GM12865 (cell line): ENCODE data around the gene TMEM63B.
"Not testable (repeated sequence)": the region's sequence is repeated elsewhere in the genome, so short reads cannot be mapped to it uniquely, and the experiment has no call there.

Source experiments
- DNase-seq: peaks from one replicate; pipeline ENCODE4 v3.0.0; 2010; ENCODE audit warnings: low read depth
- H3K4me3 ChIP-seq: 2 replicates; pipeline ENCODE4 v1.5.1; 2011; ENCODE audit warnings: mild to moderate bottlenecking, low read depth, low read length, control low read depth
- CTCF ChIP-seq: IDR thresholded peaks from 2 replicates; pipeline ENCODE4 v1.5.1; 2011; ENCODE audit warnings: low read length, control low read depth, low read depth, inconsistent platforms; ENCODE audit not compliant: insufficient read depth; ENCODE audit errors: missing control alignments

Gene TMEM63B

GRCh38 chr6:44193307-44193910 is 66.1 kb downstream of the TMEM63B start:
- no peak for DNase-seq
- H3K4me3 ChIP-seq = no peak overlapping the region
- no peak for TF ChIP-seq CTCF

- no peak for DNase-seq
- TF ChIP-seq CTCF = no peak
- no peak overlapping the region for H3K4me3 ChIP-seq
Observed at GRCh38 chr6:44194326-44194725, 67.0 kb downstream of the TMEM63B start.

GRCh38 chr6:44196351-44196750 is 69.0 kb downstream of the TMEM63B start:
- H3K4me3 ChIP-seq, DNase-seq: not testable (repeated sequence)

GRCh38 chr6:44198684-44199083 is 71.3 kb downstream of the TMEM63B start:
- DNase-seq = no peak
- no peak for TF ChIP-seq CTCF
- H3K4me3 ChIP-seq = no peak overlapping the region

- H3K4me3 ChIP-seq = no peak overlapping the region
- no peak for DNase-seq
- TF ChIP-seq CTCF = no peak
Observed at GRCh38 chr6:44199883-44200282, 72.5 kb downstream of the TMEM63B start.

DNA sequence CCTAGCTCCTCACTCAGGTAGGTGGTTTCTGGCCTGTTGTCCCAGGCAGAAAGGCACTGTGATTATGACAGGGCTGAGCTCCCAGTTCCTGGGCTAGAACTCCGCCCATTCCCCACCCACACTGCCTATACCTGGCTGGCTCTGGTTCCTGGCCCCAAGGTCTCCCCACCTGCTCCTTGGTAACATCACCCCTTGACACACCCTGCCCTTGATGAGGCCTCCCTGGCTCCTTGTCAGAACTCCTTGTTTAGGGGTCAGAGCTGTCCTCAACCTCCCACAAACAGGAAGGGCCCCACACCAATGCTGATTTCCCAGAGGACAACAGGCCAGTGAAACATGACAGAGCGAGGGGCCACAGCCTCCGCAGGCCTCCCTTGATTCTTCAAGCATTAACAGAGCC is 73.8 kb downstream of the TMEM63B start:
- no peak for DNase-seq
- no peak for TF ChIP-seq CTCF
- no peak overlapping the region for H3K4me3 ChIP-seq

GRCh38 chr6:44201638-44202303 is 74.4 kb downstream of the TMEM63B start:
- H3K4me3 ChIP-seq = no peak overlapping the region
- no peak for TF ChIP-seq CTCF
- DNase-seq = no peak
